Fibroblast of skin of back (primary cell): ENCODE data around the gene FOXO6.

Experiments used
- DNase-seq: peaks from one replicate; pipeline ENCODE4 v3.0.0-alpha.2; 2013

The FOXO6 gene

DNA sequence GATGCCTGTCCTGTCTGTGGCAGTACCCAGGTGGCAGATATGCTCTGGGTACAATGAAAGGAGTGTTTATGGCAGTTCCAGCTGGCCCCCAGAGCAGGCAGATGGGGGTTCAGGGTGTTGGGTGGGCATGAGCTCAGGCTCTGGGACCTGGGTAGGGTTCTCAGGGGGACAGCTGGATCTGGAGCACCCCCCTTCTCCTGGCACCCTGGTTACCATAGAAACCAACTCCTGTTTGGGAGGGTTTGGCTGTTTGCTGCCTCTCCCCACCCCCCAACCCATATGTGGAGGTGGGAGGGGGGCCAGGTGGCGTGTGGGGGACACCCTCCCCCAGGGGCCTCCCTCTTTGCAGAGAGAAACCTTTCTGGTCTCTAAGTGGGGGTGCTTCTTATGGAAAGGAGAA is 7.1 kb downstream of the FOXO6 start:
- no peak for DNase-seq

DNA sequence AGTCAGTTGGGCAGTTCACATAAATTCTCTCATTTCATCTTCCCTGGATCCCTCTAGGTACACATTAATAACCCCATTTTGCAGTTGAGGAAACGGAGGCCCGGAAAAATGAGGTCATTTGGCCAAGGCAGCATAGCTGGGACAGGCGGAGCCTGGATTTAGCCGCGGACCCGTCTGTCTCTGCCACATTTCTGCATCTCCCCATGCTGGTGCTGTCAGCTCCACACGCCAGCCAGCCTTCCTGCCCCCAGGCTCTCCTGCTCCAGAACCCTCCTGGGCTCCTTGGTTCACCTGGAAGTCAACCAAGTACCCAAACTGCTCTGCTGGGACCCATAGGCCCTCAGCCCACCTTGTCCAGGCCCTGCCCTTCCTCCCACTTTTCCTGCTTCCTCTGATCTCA is 7.6 kb downstream of the FOXO6 start:
- no peak for DNase-seq

DNA sequence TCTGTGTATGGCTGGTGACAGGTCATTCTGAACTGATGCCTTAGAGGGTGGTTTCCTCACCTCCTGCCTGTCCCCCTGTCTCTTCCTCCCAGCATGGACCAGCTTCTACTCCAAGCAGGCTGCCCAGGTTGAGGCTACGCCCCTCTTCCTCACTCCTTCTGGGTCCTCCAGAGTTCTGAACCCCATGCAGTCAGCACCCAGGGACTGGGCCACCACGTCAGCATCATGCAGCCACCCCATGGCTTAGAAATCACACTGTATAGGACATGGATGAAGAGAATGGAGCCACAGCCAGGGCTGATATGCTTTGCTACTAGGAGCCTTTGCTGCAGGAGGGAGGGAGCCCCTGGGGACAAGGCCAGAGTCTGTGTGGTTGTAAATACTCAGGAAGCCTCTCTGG is 8.3 kb downstream of the FOXO6 start:
- DNase-seq = no peak

DNA sequence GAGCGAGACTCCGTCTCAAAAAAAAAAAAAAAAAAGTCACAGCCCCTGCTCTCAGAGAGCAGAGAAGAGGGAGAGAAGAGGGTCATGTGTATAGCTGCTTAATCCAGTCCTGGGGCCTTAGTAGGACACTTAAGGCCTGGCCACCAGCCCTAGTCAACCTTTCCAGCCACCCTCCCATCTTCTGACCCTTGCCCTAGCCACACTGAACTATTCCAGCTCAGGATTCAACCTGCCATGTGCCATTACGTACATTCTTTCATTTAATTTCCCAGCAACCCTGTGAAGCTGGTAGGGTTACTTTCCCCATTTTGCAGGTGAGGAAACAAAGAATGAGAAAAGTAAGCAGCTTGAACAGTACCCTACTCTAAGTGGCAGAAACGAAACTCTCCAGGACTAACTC is 9.0 kb downstream of the FOXO6 start:
- DNase-seq = no peak

DNA sequence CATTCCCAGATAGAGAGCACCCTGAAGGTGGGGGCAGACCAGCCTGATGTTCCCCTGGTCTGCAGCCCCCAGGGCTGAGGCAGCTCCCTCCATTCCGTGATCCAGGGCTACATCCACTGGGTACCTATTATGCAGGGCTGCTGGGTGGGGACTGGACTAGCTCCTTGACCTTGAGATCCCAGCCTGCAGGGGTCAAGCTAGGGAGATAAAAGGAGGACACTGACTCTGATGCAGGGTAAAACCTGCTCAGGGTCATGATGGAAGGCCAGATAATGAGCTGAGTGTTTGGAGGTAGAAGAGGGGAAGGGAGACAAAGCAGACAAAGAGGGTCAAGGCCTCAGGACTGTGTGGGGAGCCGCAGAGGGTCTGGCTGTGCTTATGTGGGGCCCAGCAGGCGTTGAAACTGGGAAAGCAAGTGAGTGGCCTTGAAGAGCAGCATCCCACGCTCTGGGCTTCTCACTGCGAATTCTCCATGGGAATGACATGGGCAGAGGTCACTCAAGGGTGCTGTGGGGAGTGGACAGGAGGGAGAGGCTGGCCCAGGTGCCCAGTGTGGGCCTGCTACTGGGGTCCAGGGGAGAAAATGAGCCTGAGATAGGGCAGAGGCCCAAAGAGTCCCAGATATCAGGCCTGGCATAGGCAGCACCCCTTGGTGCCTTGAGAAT is 9.7 kb downstream of the FOXO6 start:
- DNase-seq = no peak

DNA sequence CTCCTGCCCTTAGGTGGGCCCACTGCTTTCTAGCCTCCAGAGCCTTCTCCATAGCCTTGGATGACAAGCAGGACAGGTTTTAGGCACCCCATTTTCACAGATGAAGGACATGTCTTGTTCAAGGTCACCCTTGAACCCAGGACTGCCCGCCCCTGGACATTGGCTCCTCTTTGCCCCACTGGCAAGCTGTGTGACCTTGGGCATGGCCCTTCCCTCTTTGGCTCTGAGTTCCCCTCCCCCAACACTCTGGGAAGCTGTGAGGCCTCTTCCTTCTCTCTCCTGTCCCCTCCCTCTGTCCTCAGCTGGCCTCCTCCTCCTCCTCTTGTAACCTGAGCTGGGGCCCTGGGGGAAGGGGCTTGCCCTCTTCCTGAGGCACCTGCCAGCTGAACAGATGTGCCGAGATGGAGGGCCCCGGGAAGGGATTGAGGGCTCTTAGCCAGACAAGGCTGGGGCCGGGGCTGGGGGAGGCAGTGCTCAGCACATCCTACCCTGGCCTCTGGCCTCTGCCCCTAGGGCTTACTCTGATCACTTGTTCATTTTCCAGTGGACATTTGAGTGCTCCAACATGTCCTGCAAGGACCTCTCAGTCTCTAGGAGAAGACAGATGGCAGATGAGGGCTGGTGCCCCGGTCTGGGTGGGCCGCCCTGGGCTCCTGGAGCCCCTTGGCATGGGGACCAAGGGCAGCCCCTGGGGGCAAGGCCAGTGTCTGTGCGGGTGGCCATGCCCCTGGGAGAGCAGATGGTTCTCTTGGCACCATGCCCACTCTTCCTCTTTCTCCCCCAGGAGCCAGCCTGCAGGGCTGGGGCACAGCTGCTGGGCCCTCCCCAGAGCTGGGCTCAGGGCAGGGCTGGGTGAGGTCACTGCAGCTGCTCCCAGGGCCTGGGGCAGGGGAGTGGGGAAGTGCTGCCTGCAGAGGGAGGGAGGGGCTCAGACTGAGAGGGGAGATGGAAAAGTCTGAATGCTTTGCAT is 10.7 kb downstream of the FOXO6 start:
- DNase-seq = no peak

DNA sequence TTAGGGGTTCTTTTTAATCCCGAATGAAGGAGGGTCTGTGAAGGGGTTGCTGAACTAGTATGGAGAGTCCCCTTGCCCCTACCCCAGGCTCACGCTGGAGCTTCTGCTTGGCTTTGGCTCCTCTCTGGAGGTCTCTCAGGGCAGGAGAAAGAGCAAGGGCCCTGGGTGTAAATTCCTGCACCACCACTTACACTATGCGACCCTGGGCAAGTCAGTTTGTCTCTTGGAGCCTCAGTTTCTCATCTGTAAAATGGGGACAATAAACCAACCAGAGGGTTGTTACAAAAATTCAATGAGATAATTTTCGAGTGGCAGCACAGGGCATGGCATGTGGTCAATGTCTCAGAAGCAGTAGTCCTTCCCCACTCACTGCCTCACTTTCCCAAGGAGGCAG is 11.4 kb downstream of the FOXO6 start:
- no peak for DNase-seq

DNA sequence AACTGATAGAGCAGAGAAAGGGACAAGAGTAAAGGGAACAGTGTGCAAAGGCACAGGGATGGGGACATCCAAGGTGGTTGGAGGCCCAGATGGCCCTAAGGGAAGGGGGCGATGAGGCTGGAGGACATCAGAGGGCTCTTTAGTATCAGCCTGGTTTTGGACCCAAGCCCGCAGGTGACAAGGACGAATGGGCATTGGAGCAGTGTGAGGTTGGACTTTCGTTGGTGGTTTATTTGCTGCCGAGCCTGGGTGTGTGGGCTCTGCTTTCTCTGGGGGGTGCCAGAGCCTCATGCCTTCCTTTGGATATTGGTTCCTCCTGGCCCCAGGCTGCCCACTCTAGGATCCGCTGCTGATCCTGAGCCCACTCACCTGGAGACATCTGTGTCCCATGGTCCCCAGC is 12.1 kb downstream of the FOXO6 start:
- DNase-seq = no peak

DNA sequence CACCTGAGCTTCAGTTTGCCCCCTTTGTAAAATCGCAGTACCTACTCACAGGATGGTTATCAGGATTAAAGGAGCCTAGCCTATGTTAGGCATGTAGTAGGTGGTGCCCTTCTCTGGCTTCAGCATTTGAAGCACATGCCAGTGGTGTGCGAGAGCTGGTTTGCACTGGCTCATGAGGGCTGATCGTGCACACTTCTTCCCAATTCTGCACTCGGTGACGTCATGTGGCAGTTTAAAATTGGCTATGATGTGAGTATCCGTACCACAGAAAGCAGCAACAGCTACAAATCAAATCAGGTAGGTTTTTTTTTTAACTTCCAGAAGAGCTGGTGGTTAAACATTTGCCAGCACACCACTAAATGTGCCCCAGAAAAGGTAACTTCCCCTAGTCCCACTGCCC is 13.5 kb downstream of the FOXO6 start:
- DNase-seq = no peak

DNA sequence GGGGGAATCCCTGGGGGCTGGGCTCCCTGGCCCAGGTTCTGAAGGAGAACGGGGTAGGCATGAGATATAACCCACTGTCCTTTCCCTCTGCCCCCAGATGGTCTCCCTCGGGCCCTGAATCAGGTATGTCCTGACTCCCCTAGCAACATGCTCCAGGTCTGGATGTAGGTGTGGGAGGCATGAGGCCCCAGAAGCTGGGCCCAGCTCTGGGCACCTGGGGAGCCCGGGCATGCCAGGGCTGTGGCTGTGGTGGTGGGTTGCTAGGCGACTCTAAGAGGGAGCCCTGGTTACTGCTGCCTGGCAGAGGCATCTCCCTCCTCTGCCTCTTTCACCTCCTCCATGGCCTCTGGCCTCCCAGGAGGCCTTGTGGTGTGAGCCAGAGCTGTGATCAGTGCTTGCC is 16.2 kb downstream of the FOXO6 start:
- DNase-seq = no peak

DNA sequence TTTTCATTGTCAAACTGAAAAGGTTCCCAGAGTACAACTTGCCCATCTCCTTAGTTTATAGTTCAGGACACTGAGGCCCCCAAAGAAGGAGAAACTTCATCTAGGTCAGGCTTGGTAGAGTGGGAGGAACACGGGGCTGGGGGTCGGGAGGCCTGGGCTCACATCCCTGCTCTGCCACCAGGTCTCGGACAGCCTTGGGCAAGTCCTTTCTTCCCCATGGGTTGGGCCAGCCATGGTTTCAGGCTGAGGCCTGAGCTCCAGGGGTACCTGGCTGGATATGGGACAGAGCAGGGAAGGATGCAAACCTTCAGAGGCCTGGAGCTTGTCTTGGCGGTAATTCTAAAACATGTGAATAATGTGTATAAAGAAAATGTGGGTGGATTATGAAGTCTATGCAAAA is 17.0 kb downstream of the FOXO6 start:
- DNase-seq = no peak

DNA sequence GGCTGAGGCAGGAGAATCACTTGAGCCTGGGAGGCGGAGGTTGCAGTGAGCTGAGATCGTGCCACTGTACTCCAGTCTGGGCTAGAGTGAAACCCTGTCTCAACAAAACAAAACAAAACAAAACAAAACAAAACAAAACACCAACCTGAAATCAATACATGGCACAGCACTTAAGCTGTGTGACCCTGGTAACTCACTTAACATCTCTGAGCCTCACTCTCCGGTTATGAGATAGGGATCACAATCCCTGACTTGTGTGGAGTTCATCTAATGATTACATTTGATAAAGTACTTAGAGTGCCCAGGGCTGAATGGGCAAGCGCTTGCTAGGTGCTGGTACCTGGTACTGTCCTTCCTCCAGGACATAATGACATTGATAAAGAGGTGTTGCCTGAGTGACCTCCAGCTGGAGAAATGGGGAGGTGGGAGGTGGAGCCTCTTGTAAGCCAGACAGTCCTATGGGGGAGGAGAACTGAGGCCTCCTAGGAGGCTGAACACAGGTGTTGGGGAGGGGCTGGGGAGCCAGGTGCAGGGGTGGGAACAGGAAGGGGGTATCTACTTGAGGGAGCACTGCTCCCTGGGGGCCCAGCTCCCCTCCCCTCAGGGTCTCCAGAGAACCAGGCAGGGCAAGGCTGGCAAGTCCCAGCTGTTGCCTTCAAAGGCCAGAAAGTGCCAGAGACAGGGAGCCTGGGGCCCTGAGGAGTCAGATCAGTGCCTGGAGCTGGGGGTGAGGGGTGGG is 17.9 kb downstream of the FOXO6 start:
- no peak for DNase-seq

DNA sequence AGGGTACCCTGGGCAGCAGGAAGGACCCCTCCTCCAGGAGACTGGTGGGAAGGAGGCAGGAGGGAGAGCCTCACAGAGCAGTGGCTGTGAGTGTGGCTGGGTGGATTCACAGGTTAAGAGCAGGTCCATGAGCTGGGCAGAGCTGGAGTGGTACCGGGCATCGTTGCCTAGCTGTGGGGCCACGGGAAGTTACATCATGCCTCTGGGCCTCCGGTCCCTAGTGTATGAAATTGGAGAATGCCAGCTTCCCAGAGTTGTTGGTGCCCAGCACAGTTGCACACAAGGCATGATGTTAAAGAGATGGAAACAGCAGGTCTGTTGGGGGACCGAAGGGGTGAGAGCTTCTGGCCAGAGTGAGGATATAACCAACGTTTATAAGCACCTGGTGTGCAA is 18.5 kb downstream of the FOXO6 start:
- no peak for DNase-seq

DNA sequence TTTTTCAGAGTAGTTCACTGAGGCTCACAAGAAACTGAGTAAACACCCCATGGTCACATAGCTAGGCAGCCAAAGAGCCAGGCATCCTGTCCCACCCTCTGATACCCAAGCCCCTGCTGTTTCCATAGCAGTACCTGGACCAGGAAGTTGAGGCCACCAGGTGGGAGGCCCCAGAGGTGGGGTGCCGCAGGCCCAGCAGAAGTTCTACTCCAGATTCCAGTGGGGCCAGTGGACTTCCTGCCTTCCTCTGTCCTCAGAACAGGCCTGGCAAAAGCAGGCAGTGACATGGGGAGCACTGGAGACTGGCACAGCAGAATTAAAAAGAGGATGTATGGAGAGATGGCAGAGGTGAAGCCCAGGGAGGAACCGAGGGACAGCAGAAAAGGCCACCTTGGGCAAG is 19.0 kb downstream of the FOXO6 start:
- no peak for DNase-seq

DNA sequence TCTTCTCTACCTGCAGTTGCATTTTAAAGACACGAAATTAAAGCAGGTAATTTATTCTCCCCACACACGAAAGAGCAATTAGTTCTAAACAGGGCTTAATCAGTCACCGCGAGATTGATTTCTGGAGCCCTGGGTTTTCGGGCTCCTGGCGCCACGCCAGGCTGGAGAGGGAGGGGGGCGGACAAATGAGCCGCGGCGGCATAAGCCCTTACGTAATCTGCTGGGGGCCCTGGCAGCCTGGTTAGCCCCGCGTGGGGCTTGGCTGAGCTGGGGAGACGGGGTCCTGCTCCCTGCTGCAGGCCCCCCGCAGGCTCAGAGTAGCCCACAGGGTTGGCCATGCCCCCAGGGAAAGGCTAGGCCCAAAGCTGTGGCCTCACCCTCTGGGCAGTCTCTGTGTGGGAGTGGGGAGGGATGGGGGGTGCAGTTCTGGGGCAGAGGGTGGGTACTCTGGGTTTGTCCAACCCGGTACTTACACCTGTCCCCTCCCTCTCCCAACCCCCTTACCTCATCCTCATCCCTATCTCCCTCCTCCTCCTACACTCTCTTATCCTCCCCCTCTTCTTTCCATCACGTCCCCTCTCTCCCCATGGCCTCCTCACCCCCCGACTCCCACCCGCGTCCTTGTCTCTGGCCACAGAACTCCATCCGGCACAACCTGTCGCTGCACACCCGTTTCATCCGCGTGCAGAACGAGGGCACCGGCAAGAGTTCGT is 19.9 kb downstream of the FOXO6 start:
- DNase-seq = no peak

DNA sequence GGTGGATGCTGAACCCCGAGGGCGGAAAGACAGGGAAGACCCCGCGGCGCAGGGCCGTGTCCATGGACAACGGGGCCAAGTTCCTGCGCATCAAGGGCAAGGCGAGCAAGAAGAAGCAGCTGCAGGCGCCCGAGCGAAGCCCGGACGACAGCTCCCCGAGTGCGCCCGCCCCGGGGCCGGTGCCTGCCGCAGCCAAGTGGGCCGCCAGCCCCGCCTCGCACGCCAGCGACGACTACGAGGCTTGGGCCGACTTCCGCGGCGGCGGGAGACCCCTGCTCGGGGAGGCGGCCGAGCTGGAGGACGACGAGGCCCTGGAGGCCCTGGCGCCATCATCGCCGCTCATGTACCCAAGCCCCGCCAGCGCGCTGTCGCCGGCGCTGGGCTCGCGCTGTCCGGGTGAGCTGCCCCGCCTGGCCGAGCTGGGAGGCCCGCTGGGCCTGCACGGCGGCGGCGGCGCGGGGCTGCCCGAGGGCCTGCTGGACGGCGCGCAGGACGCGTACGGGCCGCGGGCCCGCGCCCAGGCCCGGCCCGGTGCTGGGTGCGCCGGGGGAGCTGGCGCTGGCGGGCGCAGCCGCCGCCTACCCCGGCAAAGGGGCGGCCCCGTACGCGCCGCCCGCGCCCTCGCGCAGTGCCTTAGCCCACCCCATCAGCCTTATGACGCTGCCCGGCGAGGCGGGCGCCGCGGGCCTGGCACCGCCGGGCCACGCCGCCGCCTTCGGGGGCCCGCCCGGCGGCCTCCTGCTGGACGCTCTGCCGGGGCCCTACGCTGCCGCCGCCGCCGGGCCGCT is 20.7 kb downstream of the FOXO6 start:
- peak; percentile 34 for DNase-seq

DNA sequence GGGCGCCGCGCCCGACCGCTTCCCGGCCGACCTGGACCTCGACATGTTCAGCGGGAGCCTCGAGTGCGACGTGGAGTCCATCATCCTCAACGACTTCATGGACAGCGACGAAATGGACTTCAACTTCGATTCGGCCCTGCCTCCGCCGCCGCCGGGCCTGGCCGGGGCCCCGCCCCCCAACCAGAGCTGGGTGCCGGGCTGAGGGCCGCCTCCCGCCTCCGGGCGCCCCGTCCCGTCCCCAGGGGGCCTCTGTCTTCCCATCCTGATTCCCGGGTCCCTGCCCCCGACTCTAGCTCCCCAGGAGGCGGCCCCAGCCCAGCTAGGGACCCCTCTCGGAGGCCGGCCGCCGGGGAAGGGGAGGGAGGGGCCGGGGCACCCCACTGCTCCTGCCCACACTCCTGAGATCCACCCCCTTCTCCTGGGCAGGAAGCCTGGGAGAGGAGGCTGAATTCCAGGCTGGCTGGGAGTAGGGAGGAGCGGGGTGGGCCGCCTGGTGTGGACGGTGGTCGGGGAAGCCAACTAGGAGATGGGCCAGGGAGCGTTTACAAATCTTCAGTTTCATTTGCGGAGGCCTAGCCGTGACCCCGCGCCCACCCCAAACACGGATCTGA is 21.4 kb downstream of the FOXO6 start:
- DNase-seq = peak; percentile 33

DNA sequence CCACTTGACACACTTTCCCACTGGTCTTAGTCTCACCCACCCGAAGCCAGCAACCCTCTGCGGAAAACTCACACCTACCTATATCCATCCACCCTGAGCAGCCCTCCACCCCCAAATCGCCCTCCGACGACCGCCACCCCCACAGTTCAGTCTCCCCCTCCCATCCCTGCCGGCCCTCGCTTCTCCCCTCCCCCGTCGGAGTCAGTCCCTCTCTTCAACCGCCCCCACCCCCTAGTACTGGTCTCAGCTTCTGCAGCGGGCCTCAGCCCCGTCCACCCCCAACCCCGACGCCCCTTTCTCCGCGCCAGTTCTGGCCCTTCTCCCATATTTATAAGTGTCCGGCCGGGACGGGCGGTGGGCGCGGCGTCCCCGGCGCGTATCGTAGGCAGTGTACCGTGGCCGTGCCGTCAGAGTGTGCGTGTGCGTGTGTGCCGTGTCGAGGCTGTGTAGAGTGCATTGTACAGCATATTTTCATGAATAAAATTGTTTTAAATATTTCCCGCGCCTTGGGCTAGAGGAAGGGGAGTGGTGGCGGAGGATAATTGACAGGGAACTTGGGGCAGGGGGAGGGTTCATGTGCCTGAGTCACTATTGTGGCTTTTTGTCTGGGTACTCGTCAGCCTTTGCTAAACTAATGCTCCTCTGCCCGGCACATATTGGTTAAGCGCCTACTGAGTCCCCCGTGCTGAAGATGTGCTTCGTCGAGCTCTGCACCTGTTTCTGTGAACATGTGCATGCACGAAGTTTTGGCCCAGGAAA is 22.0 kb downstream of the FOXO6 start:
- peak; percentile 67 for DNase-seq

DNA sequence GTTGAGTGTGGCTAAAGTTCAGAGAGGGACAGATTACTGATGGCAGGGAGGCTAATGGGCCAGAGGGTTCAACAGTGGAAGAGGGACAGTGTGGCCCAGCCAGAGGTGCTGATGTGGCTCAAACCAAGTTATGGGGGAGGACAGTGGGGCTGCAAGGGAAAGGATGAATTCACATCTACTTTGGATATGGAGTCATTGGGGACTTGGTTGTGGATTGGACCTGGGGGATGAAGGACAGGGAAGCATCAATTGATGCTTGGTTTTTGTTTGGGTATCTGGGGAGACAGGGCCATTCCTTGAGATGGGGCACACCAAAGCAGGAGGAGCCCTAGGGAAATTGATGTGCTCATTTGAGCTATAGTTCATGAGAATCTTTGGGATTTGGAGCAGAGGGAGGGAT is 23.3 kb downstream of the FOXO6 start:
- DNase-seq = no peak

DNA sequence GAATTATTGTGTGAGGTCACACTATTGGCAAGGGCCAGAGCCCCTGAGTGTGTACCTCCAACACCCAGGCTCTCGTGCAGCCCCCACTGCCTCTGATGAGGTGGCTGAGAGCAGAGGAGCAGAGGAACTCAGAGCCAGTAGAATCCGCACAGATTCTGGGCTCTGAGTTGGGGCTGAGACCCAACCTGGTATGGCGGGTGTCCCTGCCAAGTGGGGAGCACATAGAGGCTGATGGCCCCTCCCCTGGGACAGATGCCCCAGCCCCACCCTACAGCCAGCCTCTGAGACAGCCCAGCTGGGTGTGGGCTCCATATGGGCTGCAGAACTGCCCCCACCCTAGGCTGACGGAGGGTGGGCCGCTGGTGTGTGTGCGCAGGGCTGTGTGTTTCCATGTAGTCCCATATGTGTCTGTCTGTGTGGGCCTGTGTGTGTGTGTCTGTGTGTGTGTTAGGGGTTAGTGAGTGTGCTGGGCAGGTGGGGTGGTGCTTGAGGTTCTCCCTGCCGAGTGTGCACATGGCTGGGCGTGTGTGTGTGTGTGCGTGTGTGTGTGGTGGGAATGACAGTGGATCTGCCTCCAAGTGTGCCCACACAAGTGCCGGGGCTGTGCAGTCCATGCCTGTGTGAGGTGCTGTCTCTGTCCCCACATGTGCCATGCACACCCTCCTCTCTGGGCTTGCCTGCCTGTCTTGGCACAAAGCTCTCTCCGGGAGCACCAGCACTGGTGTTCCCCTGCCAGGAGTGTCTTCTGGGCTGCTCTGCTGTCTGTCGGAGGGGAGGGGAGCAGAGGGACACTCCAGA is 24.4 kb downstream of the FOXO6 start:
- no peak for DNase-seq
